GM18519 (cell line): ENCODE measurements around the gene GAK.
"Not testable (repeated sequence)": the region's sequence is repeated elsewhere in the genome, so short reads cannot be mapped to it uniquely, and the experiment has no call there.

Source experiments
- ATAC-seq: cut with Tn5 transposase; IDR thresholded peaks from one replicate; pipeline ENCODE4 v1.9.1; 2021; ENCODE audit warnings: mild to moderate bottlenecking, moderate library complexity; ENCODE audit not compliant: unreplicated experiment, low FRiP score

The GAK gene

DNA sequence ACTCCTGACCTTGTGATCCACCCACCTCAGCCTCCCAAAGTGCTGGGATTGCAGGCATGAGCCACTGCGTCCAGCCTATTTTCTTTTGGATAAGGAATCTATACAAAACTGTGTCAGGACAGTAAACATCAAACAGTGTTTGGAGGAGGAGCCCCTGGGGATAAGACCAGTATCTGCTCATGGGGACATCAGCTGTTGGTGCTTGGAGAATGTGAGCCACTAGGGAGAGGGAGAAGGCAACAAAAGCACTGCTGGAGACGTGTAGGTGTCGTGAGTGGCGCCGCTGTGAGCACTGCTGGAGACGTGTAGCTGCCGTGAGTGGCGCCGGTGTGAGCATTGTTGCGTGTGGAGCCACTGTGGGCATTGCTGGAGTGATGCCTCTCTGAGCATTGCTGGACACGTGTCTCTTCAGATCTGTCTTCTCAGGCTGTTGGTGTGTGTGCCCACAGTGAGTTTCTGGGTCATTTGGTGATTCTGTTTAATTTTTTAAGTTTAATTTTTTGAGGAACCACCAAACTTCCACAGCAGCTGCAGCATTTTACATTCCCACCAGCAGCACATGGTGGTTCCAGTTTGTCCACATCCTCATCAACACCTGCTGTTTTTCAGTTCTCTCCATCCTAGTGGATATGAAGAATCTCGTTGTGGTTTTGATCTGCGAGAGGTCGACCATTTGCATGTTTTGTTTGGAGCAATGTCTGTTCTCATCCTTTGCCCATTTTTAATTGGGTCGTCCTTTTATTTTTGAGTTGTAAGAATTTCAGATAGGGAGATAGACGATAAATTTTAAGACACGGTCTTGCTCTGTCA is 22.3 kb upstream of the GAK start:
- no peak for ATAC-seq

- no peak for ATAC-seq
Measured at GRCh38 chr4:953574-953915, 21.4 kb upstream of the GAK start.

DNA sequence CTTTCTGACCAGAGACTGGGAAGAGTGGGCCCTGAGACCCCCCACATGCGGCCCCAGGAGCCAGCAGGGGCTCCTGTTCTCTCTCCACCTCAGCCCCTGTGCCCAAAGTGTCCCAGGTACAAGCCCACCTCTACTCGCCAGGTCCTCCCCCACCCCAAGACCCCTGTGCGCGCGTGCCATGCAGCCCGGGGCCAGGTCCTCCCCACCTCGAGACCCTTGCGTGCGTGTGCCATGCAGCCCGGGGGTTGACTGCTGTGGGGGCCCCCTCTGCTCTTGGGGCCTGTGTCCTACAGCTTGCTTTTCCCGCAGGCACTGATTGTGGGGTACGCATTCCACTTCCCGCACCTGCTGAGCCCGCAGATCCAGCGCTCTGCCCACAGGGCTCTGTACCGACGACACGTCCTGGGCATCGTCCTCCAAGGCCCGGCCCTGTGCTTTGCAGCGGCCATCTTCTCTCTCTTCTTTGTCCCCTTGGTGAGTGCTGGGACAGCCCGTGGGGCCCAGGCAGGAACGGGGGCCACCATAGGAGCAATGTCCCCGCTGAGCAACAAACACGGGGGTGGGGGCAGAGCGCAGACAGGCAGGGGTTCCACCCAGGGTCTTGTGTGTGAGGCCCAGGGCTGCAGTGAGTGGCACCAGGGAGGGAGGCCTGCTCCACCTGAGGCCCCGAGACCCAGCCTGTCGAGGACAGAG is 20.9 kb upstream of the GAK start:
- no peak for ATAC-seq

GRCh38 chr4:951594-952468 is 19.7 kb upstream of the GAK start:
- no peak for ATAC-seq

- no peak for ATAC-seq
Measured at GRCh38 chr4:951186-951585, 19.1 kb upstream of the GAK start.

DNA sequence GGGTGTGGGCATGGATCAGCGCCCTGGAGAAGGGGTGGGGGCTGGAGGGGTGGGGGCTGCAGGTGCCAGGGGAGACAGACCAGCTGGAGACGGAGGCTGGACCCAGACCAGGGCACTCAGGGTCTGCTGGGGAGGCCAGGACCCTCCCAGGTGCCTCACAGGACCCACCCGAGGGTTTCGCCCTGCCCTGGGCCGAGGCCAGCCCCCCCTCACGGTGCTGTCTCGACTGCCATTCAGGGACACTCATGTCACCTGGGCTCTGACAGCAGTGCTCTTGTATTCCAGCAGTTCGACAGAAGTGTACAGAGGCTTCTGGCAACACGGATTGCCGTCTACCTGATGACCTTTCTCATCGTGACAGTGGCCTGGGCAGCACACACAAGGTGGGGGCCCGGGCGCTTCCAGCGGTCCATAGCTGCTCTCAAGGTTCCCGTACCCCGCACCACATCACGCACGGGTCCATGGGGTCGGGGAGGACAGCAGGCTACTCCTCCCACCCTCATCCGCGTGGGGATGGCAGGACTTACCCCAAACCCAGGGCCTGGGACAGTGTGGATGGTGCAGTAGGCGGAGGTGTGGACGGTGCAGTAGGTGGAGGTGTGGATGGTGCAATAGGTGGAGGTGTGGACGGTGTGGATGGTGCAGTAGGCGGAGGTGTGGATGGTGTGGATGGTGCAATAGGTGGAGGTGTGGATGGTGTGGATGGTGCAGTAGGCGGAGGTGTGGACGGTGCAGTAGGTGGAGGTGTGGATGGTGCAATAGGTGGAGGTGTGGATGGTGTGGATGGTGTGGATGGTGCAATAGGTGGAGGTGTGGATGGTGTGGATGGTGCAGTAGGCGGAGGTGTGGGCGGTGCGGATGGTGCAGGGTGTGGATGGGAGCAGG is 18.3 kb upstream of the GAK start:
- ATAC-seq, result no peak

- ATAC-seq, result no peak
Measured at GRCh38 chr4:949656-950055, 17.5 kb upstream of the GAK start.

GRCh38 chr4:948936-949300 is 16.8 kb upstream of the GAK start:
- no peak for ATAC-seq

GRCh38 chr4:948101-948935 is 16.2 kb upstream of the GAK start:
- no peak for ATAC-seq

- no peak for ATAC-seq
Measured at GRCh38 chr4:947491-947971, 15.4 kb upstream of the GAK start.

GRCh38 chr4:946517-947471 is 14.7 kb upstream of the GAK start:
- no peak for ATAC-seq

GRCh38 chr4:946103-946450 is 14.0 kb upstream of the GAK start:
- no peak for ATAC-seq

DNA sequence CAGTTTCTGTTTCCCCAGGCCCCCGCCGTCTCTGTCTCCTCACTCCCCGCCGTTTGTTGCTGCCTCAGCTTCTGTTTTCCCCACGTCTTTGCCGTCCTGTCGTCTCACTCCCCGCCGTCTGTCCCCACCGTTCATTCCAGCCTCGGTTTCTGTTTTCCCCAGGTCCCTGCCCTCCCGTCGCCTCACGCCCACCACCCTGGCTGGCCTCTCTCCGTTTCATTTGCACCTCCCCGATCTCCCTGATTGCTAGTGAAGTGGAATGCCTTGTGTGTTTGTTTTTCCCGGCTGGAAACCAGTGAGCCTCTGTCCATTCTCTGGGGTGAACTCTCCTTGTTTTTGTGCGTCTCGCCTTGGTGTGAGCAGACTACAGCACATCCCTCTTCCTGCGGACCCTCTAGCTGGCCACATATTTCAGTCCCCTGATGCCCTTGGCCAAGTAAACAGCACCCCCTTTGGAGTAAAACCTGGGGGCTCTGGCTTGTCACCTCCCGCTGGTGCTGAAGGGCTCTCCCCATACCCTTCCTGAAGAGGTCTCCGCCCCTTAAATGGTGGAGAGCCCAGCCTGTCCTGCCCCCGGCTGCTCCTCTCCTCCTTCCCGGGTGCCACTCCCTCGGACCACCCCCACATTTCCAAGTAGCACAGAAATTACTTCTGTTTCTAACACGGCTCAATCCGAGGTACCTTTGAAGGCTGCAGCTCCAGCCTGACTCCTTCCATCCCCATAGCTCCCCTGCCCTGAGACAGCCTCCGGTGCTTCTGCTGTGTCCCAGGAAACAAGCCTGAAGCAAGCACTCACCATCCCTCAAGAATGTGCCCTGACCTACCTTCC is 13.4 kb upstream of the GAK start:
- no peak for ATAC-seq

GRCh38 chr4:939508-939907 is 7.4 kb upstream of the GAK start:
- ATAC-seq, result not testable (repeated sequence)

DNA sequence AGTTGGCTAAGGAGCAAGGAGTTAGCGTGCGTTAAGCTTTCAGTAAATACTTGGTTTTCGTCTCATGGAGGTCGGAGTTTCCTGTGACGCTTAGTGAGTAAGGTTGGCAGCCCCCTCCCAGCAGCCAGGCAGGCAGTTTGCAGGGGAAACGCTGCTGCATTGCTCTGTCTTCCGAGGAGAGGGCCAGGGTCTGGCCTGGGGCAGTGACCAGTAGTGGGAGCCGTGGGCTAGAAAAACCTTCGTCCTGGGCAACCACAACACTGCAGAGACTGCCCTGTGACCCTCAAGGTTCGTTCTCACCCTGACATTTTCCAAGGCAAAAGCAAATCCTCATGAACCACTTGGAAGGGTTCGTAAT is 576 bp upstream of the GAK start:
- ATAC-seq, result no peak

GRCh38 chr4:931194-931959 is 739 bp downstream of the GAK start:
- no peak for ATAC-seq

GRCh38 chr4:930827-931193 is 1.3 kb downstream of the GAK start:
- ATAC-seq, result no peak
